Activated naive CD4-positive, alpha-beta T cell treated with anti-CD3 and anti-CD28 coated beads, Interleukin-2, amount 50 U/mL, for 16 hours (primary cell): ENCODE measurements around the gene TXNDC15.
"Not testable (repeated sequence)": the region's sequence is repeated elsewhere in the genome, so short reads cannot be mapped to it uniquely, and the experiment has no call there.

ENCODE experiments used
- DNase-seq: peaks from one replicate; pipeline ENCODE4 v3.0.0-alpha.2; 2020

TXNDC15 gene

GRCh38 chr5:134873987-134874830 is at the start of gene TXNDC15:
Gene TXNDC15, plus strand, starts transcription at chr5:134874371. Its CDS starts 57 bp downstream, at chr5:134874428.
- DNase-seq, result peak; percentile 81

- no peak for DNase-seq
Observed at GRCh38 chr5:134824681-134825080, 49.5 kb upstream of the TXNDC15 start.

GRCh38 chr5:134825212-134825611 is 49.0 kb upstream of the TXNDC15 start:
- no peak for DNase-seq

- no peak for DNase-seq
Observed at GRCh38 chr5:134833340-134834032, 40.7 kb upstream of the TXNDC15 start.

GRCh38 chr5:134835623-134836022 is 38.5 kb upstream of the TXNDC15 start:
- DNase-seq, result no peak

- DNase-seq, result no peak
Observed at GRCh38 chr5:134837530-134838181, 36.5 kb upstream of the TXNDC15 start.

GRCh38 chr5:134838361-134838760 is 35.8 kb upstream of the TXNDC15 start:
- DNase-seq, result not testable (repeated sequence)

GRCh38 chr5:134840811-134841210 is 33.4 kb upstream of the TXNDC15 start:
- DNase-seq, result no peak

- no peak for DNase-seq
Observed at GRCh38 chr5:134844252-134844651, 29.9 kb upstream of the TXNDC15 start.

- DNase-seq, result no peak
Observed at GRCh38 chr5:134845335-134845851, 28.8 kb upstream of the TXNDC15 start.

GRCh38 chr5:134845852-134846640 is 28.1 kb upstream of the TXNDC15 start, which contains the start of gene C5orf24:
Gene C5orf24, plus strand, starts transcription at chr5:134845968. Its CDS starts 8,933 bp downstream, at chr5:134854901.
- DNase-seq, result peak; percentile 93

- DNase-seq, result peak; percentile 27
Observed at GRCh38 chr5:134846641-134846960, 27.6 kb upstream of the TXNDC15 start.

- DNase-seq, result not testable (repeated sequence)
Observed at GRCh38 chr5:134849434-134849933, 24.7 kb upstream of the TXNDC15 start.

- DNase-seq, result no peak
Observed at GRCh38 chr5:134851307-134851923, 22.8 kb upstream of the TXNDC15 start.

- DNase-seq, result not testable (repeated sequence)
Observed at GRCh38 chr5:134856465-134856864, 17.7 kb upstream of the TXNDC15 start.

- DNase-seq, result no peak
Observed at GRCh38 chr5:134857401-134857800, 16.8 kb upstream of the TXNDC15 start.

- DNase-seq, result no peak
Observed at GRCh38 chr5:134864707-134865106, 9.5 kb upstream of the TXNDC15 start.

GRCh38 chr5:134873494-134873893 is 677 bp upstream of the TXNDC15 start:
- peak; percentile 35 for DNase-seq

GRCh38 chr5:134874831-134875655 is 872 bp downstream of the TXNDC15 start:
- peak; percentile 36 for DNase-seq

GRCh38 chr5:134877159-134877558 is 3.0 kb downstream of the TXNDC15 start:
- no peak for DNase-seq

GRCh38 chr5:134878403-134878802 is 4.2 kb downstream of the TXNDC15 start:
- no peak for DNase-seq
